ENCODE data around the gene PFN1.

Gene PFN1

DNA sequence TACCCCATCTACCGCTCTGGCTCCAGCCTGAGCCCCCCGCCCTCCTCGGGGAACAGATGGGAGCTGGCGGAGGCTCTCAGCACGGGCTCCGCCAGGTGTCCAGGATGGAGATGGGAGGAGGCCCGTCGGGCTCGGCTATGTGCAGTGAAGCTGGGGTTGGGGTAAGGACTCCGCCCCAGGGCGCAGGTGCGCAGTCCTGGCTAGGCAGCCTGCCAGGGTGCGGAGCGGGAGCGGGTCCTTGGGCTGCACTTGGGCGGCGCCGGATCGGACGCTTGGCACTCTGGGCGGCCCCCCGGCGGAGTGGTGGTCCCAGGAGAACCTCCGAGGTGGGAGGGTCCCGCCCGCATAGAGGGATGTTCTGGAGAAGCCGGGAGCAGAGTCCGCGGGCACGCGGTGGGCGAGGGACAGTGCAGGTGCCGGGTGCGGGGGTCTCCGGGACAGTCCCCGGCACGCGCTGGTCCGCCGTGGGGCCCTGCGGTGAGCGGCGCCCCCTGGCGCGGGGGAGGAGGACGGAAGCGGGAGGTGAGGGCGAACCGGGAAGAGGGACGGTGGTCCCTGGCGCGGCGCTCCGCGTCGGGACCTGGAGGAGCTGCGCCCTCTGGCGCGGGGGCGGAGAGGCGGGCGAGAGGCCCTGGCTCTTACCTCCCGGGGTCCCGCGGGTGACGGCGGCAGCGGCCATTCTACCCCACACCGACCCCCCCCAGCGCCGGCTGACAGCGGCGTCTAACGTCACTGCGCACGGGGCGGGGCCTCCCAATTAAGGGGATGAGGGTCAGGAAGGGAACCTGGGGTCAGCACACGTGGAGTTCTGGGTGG is 38.8 kb upstream of the PFN1 start, which contains the start of gene CAMTA2:
TSS of gene CAMTA2 (minus strand) at position 725 of the 816 bp plus-strand sequence. CDS start 1,453 bp downstream, outside the sequence.
- TF ChIP-seq, protein P1, sequence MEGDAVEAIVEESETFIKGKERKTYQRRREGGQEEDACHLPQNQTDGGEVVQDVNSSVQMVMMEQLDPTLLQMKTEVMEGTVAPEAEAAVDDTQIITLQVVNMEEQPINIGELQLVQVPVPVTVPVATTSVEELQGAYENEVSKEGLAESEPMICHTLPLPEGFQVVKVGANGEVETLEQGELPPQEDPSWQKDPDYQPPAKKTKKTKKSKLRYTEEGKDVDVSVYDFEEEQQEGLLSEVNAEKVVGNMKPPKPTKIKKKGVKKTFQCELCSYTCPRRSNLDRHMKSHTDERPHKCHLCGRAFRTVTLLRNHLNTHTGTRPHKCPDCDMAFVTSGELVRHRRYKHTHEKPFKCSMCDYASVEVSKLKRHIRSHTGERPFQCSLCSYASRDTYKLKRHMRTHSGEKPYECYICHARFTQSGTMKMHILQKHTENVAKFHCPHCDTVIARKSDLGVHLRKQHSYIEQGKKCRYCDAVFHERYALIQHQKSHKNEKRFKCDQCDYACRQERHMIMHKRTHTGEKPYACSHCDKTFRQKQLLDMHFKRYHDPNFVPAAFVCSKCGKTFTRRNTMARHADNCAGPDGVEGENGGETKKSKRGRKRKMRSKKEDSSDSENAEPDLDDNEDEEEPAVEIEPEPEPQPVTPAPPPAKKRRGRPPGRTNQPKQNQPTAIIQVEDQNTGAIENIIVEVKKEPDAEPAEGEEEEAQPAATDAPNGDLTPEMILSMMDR (IDR thresholded peaks at IDR 0.05): peak; percentile 87
- Histone ChIP-seq H3K79me2 (peaks cover 2% of the 10 kb centered on the region), H3K27ac (peak within 1 kb of the TSS; percentile 76), H3K4me3 (ENCODE audit: low read depth, low read length) (peak within 1 kb of the TSS; percentile 87), H3K36me3 (ENCODE audit: control insufficient read depth, insufficient read depth, low read length) (no peaks in the 10 kb centered on the region), H3K4me2 (ENCODE audit: low read length) (peak within 1 kb of the TSS; percentile 90), H2AFZ (peak within 1 kb of the TSS; percentile 81), H3K9ac (peak within 1 kb of the TSS; percentile 74), H3K27me3 (ENCODE audit: control insufficient read depth, insufficient read depth, low read length) (no peaks in the 10 kb centered on the region), H3K9me3 (ENCODE audit: control insufficient read depth, low read length) (no peaks in the 10 kb centered on the region), H3K4me1 (peaks cover 9% of the 10 kb centered on the region)

DNA sequence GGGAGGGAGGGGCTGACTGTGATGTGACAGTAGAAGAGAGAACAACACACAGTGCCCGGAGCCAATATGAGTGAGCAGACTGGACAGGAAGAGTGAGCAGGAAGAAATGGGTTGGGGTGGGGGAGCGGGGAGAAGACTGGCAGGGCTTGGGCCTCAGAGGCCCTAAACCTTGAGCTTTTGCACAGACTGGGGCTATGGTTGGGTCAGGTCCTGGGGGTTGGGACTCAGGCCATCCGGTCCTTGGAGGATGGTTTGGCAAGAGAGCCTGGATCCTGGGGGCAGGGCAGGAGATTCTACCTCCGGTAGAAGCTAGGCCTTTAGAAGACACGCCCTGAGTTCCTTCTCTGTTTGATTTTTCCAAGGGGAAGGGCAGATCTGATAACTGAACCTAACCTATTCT is 38.1 kb upstream of the PFN1 start:
- TF ChIP-seq, protein P1 (IDR thresholded peaks at IDR 0.05): no peak
- Histone ChIP-seq H3K79me2 (peaks cover 2% of the 10 kb centered on the region), H3K27ac (peak overlapping the region; percentile 76), H3K36me3 (ENCODE audit: control insufficient read depth, insufficient read depth, low read length) (no peaks in the 10 kb centered on the region), H3K9me3 (ENCODE audit: control insufficient read depth, low read length) (no peaks in the 10 kb centered on the region), H2AFZ (peak overlapping the region; percentile 81), H3K4me2 (ENCODE audit: low read length) (peak overlapping the region; percentile 90), H3K4me3 (ENCODE audit: low read depth, low read length) (peak overlapping the region; percentile 87), H3K27me3 (ENCODE audit: control insufficient read depth, insufficient read depth, low read length) (no peaks in the 10 kb centered on the region), H3K4me1 (peaks cover 9% of the 10 kb centered on the region), H3K9ac (no peak overlapping the region)

DNA sequence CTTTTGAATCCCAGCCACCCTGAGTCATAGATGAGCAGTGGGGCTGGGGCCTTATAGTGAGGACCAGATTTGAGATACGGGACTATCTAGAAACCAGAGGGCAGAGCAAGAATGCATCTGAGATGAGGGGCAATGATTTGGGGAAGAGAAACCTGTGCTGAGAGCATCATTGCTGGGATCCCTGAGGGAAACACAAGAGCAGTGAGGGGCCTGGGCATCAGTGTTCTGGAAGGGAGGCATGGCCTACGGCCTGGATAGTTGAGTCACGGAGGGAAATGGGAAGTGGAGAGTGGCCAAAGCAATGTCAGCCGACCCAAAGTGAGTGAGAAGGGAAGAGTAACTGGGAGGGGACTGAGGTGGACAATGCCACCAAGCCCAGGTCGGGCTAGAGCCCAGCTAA is 34.0 kb upstream of the PFN1 start:
- no peaks in the 10 kb centered on the region for H3K27me3 ChIP-seq (ENCODE audit: control insufficient read depth, insufficient read depth, low read length)

DNA sequence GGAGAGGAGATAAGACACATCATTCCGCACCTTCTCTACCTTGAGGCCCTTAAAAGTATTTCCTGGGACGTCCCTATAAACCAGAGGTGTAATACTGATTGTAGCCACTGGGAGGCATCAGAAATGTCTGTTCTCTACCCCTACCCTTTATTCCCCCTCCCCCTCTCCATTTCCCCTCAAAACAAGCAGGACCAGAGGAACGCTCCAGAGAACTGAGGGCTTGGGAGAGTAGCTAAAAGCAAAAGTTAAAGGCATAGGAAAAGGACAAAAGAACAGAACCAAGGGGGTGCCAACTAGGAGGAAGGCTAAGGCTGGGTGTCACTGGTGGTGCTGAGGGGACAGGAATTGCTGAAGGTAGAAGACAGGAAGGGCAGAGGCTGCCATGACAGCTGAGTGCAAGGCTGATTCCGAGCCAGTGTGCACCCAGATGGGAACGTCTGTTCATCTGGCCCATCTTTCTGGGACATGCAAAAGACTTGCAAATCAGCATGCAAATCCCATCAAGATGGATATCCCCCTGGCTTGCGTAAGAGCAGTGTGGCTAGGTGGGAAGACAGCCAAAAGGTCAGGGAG is 32.4 kb upstream of the PFN1 start:
- Histone ChIP-seq H3K79me2 (peaks cover 8% of the 10 kb centered on the region), H3K4me2 (ENCODE audit: low read length) (no peak overlapping the region), H3K36me3 (ENCODE audit: control insufficient read depth, insufficient read depth, low read length) (no peaks in the 10 kb centered on the region), H3K9ac (no peak overlapping the region), H3K27me3 (ENCODE audit: control insufficient read depth, insufficient read depth, low read length) (no peaks in the 10 kb centered on the region), H2AFZ (no peak overlapping the region), H3K4me1 (no peaks in the 10 kb centered on the region), H3K9me3 (ENCODE audit: control insufficient read depth, low read length) (no peaks in the 10 kb centered on the region), H3K27ac (no peak overlapping the region), H3K4me3 (ENCODE audit: low read depth, low read length) (no peak overlapping the region)
- TF ChIP-seq, protein P1 (IDR thresholded peaks at IDR 0.05): peak; percentile 75

More for the DNA sequence above, 34.0 kb upstream of the PFN1 start:
- Histone ChIP-seq H3K9me3 (ENCODE audit: control insufficient read depth, low read length) (no peaks in the 10 kb centered on the region), H3K36me3 (ENCODE audit: control insufficient read depth, insufficient read depth, low read length) (no peaks in the 10 kb centered on the region), H2AFZ (no peak overlapping the region), H3K27ac (no peak overlapping the region), H3K4me2 (ENCODE audit: low read length) (no peak overlapping the region), H3K79me2 (peaks cover 10% of the 10 kb centered on the region), H3K4me1 (peaks cover 6% of the 10 kb centered on the region), H3K4me3 (ENCODE audit: low read depth, low read length) (no peak overlapping the region), H3K9ac (no peak overlapping the region)
- TF ChIP-seq, protein P1 (IDR thresholded peaks at IDR 0.05): no peak
